ENCODE data around the gene NRP2. TPM values are rescaled to one million over a fixed set of nuclear protein-coding genes. Genes with fewer than 3 reads are reported as not detected.

The NRP2 gene
- total RNA-seq, 4 donors from 2014 or later: 35.1 to 146 (median 63.9) TPM

DNA sequence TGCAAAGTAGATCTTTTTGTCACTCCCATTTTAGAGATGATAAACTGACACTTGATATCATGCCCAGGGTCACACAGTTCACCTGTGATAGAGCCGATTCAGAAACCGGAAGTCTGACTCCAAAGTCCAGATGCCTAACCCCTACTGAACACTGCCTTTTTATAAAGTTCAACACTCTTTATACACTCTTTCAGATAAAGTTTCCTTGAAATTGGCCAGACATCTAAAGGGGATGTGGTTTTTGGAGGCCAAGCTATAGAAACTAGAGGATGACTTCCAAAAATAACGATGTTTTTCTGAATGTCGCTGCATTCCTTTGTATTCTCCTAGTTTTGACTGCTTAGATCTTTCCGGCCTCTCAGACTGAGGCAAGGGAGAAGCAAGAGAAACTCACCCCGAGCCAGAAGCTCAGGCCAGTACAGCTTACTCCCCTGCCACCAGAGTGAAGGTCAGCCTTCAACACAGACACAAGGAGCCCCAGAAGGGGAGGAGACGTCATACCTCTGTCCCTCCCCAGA lies 61.8 kb downstream of the NRP2 start:
- in situ Hi-C loops (cut with MboI; ENCODE audit: low pct_ligation_motif_present in 1 of 4, low pct_unique_long_range_greater_than_20kb in 1 of 4, low sequenced_read_pairs in 3 of 4) (no loop called here), intact Hi-C loops (cut with DNase I; ENCODE audit: low total_unique reads) (no loop called here)
- no peaks in the 10 kb centered on the region for H3K27me3 ChIP-seq
- no peak for DNase-seq
- peaks cover 4 to 22% (median 6%) of the 10 kb centered on the region in 4 donors for H3K4me1 ChIP-seq
- TF ChIP-seq, protein P1, sequence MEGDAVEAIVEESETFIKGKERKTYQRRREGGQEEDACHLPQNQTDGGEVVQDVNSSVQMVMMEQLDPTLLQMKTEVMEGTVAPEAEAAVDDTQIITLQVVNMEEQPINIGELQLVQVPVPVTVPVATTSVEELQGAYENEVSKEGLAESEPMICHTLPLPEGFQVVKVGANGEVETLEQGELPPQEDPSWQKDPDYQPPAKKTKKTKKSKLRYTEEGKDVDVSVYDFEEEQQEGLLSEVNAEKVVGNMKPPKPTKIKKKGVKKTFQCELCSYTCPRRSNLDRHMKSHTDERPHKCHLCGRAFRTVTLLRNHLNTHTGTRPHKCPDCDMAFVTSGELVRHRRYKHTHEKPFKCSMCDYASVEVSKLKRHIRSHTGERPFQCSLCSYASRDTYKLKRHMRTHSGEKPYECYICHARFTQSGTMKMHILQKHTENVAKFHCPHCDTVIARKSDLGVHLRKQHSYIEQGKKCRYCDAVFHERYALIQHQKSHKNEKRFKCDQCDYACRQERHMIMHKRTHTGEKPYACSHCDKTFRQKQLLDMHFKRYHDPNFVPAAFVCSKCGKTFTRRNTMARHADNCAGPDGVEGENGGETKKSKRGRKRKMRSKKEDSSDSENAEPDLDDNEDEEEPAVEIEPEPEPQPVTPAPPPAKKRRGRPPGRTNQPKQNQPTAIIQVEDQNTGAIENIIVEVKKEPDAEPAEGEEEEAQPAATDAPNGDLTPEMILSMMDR (IDR thresholded peaks at IDR 0.05): no peak
- no peak for TF ChIP-seq POLR2A (IDR thresholded peaks at IDR 0.05)
- TF ChIP-seq POLR2AphosphoS5 (IDR thresholded peaks at IDR 0.05): no peak
- TF ChIP-seq EP300 (IDR thresholded peaks at IDR 0.05; ENCODE audit: low read depth): no peak
- peak overlapping the region; percentile 9 to 67 (median 50) for H3K27ac ChIP-seq
- H3K4me3 ChIP-seq: no peak overlapping the region
- no peaks in the 10 kb centered on the region for H3K9me3 ChIP-seq
- H3K36me3 ChIP-seq: peaks cover 0 to 11% (median 0%) of the 10 kb centered on the region in 4 donors
- 37 to 52% methylated on average over 2 to 7 of the region's 7 CpGs for WGBS, 2 donors (ENCODE audit: low coverage in 1 of 2)

DNA sequence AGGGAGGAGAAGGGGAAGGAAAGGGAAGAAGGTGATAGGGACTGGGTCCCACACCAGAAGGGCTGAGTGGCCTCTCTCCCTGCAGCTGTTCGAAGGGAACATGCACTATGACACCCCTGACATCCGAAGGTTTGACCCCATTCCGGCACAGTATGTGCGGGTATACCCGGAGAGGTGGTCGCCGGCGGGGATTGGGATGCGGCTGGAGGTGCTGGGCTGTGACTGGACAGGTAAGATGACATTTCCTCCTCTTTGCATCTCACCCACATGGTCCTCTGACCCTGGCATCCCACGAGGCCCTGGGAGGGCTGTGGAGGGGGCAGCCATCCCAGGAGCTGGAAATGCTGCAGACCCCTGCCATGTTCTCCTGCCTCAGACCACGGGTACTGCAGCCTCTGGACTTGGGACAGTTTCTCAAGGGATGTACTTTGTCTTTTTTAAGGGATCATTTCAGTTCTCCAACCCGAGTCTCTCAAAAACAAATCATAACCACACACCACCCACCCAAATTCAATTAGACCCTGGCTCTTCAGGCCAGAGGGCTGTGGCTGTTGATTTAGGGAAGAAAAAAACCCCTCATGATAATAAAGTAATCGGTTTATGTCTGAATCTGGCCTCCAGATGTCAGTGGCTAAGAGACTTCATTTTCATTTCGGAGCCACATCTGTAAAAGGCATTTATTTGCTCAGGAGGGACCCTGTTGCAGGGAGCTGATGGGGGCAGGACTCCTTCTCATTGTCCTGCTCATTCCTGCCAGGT lies 63.5 kb downstream of the NRP2 start:
- 77 to 80% methylated on average over 1 to 14 of the region's 14 CpGs for WGBS, 2 donors (ENCODE audit: low coverage in 1 of 2)
- H3K36me3 ChIP-seq: peaks cover 0 to 14% (median 0%) of the 10 kb centered on the region in 4 donors
- H3K9me3 ChIP-seq: no peaks in the 10 kb centered on the region
- no peaks in the 10 kb centered on the region for H3K27me3 ChIP-seq
- DNase-seq: no peak
- intact Hi-C loops (cut with DNase I; ENCODE audit: low total_unique reads): no loop called here
- H3K27ac ChIP-seq: peak overlapping the region; percentile 16 to 70 (median 47)
- H3K4me1 ChIP-seq: peaks cover 4 to 22% (median 6%) of the 10 kb centered on the region in 4 donors
- H3K4me3 ChIP-seq: no peak overlapping the region
- TF ChIP-seq POLR2AphosphoS5 (IDR thresholded peaks at IDR 0.05): no peak
- TF ChIP-seq, protein P1 (IDR thresholded peaks at IDR 0.05): no peak
- no peak for TF ChIP-seq POLR2A (IDR thresholded peaks at IDR 0.05)
- no peak for TF ChIP-seq EP300 (IDR thresholded peaks at IDR 0.05; ENCODE audit: low read depth)
- in situ Hi-C loops (cut with MboI; ENCODE audit: low pct_ligation_motif_present in 1 of 4, low pct_unique_long_range_greater_than_20kb in 1 of 4, low sequenced_read_pairs in 3 of 4): no loop called here

DNA sequence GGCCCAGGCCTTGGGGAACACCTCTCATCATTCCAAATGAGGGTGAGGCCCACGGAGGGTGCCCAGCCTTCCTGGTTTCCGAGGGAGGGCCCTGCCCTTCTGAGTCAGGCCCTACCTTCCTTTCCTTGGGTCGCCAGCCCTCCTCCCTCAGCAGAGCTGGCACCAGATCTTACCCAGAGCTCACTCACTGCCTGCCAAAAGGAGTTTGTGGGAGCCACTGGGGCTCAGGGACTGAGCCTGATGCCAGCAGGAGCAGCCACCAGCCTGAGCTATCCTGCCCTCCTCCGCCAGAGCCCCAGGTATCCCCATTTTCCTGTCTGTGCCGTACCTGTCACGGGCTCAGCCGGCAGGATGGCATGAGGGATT lies 64.1 kb downstream of the NRP2 start:
- intact Hi-C loops (cut with DNase I; ENCODE audit: low total_unique reads): no loop called here
- in situ Hi-C loops (cut with MboI; ENCODE audit: low pct_ligation_motif_present in 1 of 4, low pct_unique_long_range_greater_than_20kb in 1 of 4, low sequenced_read_pairs in 3 of 4): no loop called here
- Histone ChIP-seq H3K4me3 (no peak overlapping the region), H3K4me1 (peaks cover 6 to 23% (median 6%) of the 10 kb centered on the region in 4 donors), H3K27ac (peak overlapping the region; percentile 16 to 70 (median 47)), H3K9me3 (no peaks in the 10 kb centered on the region), H3K36me3 (peaks cover 0 to 10% (median 0%) of the 10 kb centered on the region in 4 donors), H3K27me3 (no peaks in the 10 kb centered on the region)
- TF ChIP-seq POLR2AphosphoS5 (IDR thresholded peaks at IDR 0.05) (peak in 1 of 3 donors; percentile 4), EP300 (IDR thresholded peaks at IDR 0.05; ENCODE audit: low read depth) (no peak)
- DNase-seq: peak; percentile 56
- 56% methylated on average over 7 of the region's 7 CpGs; no CpG with 5 or more reads in 1 of the 2 donors for WGBS, 2 donors (ENCODE audit: low coverage in 1 of 2)

DNA sequence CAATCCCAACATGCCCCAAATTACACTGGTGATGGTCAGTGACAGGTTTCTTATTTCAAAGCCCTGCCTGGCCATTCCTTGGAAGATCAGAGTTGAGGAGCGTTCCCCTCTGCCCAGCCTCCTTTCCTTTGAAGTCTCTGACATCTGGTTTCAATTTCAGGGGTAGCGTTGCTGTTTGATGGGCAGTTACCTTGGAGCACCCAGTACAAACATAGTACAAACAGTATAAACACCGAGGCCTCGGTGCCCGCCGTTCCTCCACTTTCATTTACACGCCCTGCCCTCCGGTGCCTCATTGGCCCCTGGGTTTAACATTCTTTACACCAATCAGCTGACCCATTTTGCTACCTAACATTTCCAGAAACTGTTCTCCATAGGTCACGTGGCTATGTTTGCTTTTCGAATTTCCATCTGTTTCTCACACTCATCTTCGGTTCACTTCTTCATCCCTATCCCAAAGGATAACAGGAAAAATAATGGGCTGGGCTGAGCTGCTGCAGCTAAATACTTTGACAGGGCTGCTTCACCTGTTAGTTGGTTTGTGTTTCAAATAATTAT lies 65.6 kb downstream of the NRP2 start:
- 37 to 51% methylated on average over 10 to 11 of the region's 11 CpGs for WGBS, 2 donors (ENCODE audit: low coverage in 1 of 2)
- no peak for TF ChIP-seq POLR2A (IDR thresholded peaks at IDR 0.05)
- peak in 1 of 3 donors; percentile 39 for TF ChIP-seq POLR2AphosphoS5 (IDR thresholded peaks at IDR 0.05)
- TF ChIP-seq, protein P1 (IDR thresholded peaks at IDR 0.05): no peak
- TF ChIP-seq EP300 (IDR thresholded peaks at IDR 0.05; ENCODE audit: low read depth): no peak
- Histone ChIP-seq H3K9me3 (no peaks in the 10 kb centered on the region), H3K27me3 (no peaks in the 10 kb centered on the region), H3K27ac (peak overlapping the region; percentile 33 to 70 (median 53)), H3K4me3 (no peak overlapping the region), H3K4me1 (peaks cover 6 to 27% (median 8%) of the 10 kb centered on the region in 4 donors), H3K36me3 (peaks cover 0 to 7% (median 0%) of the 10 kb centered on the region in 4 donors)
- intact Hi-C loops (cut with DNase I; ENCODE audit: low total_unique reads) (no loop called here), in situ Hi-C loops (cut with MboI; ENCODE audit: low pct_ligation_motif_present in 1 of 4, low pct_unique_long_range_greater_than_20kb in 1 of 4, low sequenced_read_pairs in 3 of 4) (no loop called here)
- no peak for DNase-seq

Data from transverse colon (tissue), 4 donors.